GM19455 (cell line): ENCODE results near the gene TTPAL.
"Not testable (repeated sequence)": the region's sequence is repeated elsewhere in the genome, so short reads cannot be mapped to it uniquely, and the experiment has no call there.

Source experiments
- ATAC-seq: cut with Tn5 transposase; IDR thresholded peaks from one replicate; pipeline ENCODE4 v1.9.1; 2021; ENCODE audit not compliant: unreplicated experiment

Gene TTPAL

DNA sequence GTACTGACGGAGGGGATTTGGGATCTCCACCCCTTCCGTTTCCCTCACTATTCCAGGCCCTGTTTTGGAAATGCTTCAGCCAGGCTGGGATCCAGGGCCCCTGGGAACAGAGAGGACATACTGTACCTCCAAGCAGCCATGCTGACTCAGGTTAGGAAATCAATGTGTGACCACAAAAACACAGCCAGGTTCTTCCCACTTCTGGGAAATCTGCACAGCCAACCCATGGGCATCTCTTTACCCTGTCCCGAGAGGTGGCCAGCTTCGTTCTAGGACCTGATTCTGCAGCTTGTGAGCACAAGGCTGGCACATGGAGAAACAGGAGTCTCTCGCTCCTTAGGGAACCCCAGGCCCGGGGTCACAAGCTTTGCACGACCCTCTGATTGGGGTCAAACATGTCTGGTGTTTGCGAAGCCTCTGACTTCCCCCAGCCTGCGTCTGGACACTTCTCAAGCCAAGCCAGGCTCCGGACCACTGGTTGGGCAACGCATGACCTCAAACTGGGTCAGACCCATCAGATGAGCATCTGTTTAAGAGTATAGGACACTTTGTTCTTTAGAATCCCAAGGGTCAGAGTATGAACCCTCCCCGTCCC is 8.3 kb upstream of the TTPAL start:
- no peak for ATAC-seq

DNA sequence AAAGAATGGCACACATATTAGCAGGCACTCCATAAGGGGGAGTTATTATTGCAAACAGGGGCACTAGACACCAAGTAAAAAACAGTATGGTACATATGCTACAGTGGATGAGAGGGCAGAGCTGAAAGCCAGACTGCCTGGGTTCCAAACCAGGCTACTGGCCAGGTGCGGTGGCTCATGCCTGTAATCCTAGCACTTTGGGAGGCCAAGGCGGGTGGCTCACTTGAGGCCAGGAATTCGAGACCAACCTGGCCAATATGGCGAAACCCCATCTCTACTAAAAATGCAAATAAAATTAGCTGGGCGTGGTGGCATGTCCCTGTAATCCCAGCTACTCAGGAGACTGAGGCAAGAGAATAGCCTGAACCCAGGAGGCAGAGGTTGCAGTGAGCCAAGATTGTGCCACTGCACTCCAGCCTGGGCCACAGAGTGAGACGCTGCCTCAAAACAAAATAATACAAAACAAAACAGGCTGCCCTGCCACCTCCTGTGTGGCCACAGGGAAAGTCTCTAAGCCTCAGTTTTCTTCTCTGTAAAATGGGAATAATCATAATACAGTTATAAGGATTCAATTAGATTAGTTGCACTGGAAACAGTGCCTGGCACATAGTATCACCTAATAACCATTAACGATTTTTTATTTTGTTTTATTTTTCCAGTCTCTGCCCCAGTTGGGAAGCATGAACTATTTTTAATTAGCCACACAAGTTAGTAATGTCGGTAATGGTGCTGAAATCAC is 7.5 kb upstream of the TTPAL start:
- ATAC-seq, result no peak

DNA sequence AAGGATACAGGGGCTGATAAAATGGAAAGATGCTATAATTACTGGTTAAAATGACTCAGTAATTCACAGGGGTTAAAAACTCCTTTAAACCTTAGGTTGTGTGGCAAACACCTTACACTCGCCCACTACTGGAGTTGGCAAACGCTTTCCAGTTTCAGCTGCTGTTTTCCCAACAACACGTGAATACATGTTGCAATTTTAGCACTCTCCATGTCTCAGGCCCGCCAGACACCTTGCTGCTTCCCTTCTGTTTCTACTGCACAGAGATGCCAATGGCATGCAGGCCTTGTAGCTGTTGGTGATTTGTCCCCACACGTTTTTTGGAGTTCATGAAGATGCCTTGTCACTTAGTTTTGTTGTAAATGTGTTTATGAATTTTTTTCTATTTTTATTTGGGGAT is 5.3 kb upstream of the TTPAL start:
- no peak for ATAC-seq

DNA sequence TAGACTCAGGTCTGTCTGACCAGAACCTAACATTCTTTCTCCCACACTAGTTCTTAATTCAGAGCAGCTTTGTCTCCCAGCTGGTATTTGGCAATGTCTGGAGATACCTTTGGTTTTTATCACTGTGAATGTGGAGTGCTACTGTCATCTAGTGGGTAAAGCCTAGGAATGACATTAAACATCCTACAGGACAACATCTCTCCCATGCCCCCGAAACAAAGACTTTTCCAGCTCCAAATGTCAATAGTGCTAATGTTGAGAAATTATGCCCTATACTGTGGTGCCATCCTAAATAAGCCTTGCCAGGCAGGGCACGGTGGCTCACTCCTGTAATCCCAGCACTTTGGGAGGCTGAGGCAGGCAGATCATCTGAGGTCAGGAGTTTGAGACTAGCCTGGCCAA is 4.2 kb upstream of the TTPAL start:
- ATAC-seq, result no peak

DNA sequence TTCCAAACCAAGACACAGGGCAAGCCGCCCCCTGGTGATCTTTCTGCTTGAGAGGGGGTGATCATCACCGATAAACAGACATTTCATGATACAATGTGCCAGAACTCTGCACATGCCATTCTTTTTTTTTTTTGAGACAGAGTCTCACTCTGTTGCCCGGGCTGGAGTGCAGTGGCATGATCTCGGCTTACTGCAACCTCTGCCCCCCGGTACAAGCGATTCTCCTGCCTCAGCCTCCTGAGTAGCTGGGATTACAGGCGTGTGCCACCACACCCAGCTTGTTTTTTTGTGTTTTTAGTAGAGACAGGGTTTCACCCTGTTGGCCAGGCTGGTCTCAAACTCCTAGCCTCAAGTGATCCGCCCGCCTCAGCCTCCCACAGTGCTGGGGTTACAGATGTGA is 3.4 kb upstream of the TTPAL start:
- not testable (repeated sequence) for ATAC-seq

DNA sequence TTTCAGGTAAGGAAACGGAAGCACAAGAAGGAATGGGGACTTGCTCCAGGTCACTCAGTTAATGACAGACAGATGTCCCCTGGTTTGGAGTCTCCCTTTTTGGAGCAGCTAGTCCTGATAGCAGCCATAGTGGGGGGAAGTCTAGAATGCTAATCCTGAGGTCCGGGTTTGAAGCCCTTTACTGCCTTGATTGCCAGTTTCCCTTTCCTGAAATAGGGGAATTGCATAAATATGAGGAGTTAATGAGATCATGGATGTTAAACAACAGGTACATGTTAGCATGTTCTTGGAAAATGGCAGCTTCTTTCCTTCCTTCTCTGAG is 341 bp upstream of the TTPAL start:
- no peak for ATAC-seq

DNA sequence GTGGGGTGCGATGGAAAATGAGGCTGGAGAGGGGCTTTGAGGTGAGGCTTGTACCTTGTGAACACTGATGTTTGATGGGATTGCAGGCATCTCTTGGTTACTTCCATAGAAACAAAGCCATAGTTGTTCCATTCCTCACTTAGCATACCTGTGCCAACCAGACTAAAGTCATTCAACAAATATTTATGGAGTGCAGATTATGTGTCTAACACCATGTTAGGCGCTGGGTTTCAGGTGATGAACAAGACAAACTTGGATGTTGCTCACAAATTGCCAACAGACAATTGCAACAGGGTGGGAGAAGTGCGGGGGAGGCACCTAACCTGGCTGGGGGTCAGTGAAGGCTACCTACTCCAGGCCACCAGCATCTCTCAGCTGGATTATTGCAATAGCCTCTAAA is 1.5 kb downstream of the TTPAL start:
- ATAC-seq, result no peak

DNA sequence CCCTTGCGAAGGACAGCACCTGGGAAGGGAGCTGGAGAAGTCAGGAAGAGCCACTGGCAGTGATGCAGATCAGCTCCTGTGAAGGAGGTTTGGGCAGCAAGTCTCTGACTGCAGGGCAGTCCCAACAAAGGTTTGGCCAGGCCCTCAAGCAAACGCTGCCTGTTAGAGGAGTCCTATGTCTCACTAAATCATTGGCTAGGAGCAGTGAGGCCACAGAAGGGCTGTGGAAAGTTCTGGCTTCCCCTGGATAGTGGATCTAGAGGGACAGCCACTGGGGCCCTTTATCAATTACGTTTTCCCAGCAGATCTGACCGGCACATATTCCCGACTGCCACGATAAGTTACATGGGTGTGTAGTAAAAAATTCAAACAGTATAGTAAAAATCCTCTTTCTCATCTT is 2.5 kb downstream of the TTPAL start:
- ATAC-seq, result no peak

DNA sequence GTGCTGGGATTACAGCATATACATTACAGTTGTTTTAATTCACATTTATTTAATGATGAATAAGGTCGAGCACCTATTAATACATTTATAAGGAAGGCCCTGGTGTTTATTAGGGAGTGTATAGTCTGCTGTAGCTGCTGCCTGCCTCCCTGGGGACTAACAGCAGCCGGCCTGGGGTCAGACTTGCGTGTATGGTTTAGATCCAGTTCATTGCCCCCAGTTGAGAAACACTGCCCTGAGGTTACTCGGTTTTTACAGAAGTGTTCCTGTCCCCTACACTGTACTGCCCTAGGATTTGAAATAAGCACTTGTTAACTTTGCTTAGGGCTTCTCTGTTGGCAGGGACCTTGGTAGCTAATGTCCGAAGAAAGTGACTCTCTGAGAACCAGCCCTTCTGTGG is 4.0 kb downstream of the TTPAL start:
- ATAC-seq, result no peak

DNA sequence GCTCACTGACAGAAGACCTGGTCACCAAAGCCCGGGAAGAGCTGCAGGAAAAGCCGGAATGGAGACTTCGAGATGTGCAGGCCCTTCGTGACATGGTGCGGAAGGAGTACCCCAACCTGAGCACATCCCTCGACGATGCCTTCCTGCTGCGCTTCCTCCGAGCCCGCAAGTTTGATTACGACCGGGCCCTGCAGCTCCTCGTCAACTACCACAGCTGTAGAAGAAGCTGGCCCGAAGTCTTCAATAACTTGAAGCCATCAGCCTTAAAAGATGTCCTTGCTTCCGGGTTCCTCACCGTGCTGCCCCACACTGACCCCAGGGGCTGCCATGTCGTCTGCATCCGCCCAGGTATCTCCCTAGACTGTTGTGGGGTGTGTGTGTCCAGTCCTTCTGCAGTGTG is 4.4 kb downstream of the TTPAL start:
- no peak for ATAC-seq

DNA sequence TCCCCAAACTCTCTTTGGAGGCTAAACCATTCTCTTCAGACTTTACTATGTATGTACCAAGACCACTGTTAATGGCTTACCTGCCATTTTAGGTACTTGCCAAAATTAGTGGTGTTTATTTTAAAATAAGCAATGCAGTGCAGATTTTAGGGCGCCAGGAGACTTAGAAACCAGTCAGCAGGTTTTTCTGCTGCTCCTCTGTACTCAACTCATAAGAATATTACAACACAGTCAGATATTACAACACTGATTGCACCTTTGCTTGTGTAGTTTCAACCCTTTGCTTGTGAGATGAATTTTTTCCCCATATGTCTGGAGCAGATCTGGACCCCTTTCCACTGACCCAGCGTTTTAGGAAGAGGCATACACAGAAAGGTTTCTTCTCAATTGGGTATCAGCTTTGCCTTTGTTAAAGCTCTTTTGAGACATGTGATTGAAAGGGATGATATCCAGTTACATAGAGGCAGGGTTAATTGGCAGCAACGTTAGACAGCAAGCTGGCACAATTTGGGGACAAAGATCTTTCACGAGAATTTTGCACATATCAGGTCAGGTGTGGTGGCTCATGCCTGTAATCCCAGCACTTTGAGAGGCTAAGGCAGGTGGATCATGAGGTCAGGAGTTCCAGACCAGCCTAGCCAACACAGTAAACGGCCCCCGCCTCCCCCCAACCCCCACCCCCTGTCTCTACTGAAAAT is 6.2 kb downstream of the TTPAL start:
- ATAC-seq, result no peak

DNA sequence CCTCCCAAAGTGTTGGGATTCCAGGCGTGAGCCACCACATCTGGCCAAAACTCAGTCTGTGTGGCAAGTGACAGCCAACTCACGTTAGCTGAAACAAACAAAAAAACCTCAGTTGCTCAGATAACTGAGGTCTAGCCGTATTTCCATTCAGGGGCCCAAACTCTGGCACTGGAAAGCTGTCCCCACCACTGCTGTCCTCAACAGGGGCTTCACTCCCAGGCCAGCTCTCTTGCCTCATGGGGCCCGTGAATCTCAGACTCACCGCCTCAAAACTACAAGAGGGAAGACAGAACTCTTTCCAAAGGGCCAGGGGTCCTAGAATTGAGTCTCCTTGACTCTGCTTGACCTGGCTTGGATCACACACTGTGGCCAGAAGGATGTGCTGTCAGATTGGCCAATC is 7.4 kb downstream of the TTPAL start:
- no peak for ATAC-seq

DNA sequence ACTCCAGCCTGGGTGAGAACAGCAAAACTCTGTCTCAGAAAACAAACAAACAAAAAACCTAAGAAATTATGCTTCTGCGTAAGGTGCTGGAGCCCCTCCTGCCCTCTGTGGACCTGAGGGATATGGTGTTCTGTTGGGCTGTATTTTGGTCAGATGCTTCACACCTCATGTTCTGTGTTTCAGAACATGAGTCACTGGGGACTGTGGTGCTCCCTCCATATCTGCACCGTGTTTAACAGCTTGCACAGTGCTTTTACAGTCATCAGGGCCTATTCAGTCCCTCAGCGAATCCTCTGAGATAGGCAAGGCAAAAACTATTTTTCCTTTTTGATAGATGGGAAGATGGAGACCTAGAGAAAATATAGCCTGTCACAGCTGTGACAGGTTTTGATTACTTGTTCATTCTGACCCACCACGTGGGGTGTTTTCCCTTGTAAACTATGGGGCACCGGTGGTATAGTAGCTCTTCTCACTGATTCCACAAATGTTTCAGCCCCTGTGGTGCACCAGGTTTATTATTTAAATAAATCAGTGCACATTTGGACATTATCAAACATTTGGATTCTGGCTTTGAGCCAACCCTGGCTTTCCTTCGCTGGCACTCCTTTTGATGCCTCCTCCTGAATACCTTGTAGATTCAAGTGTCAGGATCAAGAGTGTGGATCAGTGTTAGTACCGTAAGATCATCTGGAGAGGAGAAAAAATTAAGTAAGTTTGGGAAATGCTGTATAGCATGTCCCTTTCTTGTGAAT is 9.6 kb downstream of the TTPAL start:
- no peak for ATAC-seq

DNA sequence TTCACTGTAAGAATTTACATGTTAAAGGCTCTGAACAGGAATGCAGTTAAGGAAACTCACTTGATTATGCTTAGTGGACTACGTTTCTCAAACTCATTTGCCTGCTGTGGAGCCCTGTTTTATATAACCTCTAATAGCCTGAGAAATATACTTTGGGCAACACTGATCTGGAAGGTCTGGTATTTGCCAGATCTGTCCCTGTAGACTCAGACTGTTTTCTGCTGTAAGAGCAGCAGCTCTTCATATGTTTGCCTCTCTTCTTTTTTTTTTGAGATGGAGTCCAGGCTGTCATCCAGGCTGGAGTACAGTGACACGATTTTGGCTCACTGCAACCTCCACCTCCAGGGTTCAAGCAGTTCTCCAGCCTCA is 10.1 kb downstream of the TTPAL start:
- ATAC-seq, result no peak

DNA sequence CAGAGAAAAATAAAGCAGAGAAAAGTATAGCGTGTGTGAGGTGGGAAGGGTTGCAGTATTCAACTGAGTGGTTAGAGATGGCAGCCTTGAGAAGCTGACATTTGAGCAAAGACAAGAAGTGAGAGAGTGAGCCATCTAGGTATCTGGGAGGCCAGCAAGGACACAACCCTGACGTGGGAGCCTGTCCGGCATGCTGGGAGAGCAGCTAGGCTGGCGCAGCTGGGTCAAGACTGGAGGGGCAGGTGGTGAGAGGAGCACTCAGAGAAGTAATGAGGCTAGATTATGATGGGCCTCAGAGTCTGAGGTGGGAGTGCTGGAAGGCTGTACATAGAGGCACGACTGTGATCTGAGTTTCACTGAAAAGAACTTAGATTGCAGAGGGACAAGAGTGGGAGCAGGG is 12.9 kb downstream of the TTPAL start:
- no peak for ATAC-seq

DNA sequence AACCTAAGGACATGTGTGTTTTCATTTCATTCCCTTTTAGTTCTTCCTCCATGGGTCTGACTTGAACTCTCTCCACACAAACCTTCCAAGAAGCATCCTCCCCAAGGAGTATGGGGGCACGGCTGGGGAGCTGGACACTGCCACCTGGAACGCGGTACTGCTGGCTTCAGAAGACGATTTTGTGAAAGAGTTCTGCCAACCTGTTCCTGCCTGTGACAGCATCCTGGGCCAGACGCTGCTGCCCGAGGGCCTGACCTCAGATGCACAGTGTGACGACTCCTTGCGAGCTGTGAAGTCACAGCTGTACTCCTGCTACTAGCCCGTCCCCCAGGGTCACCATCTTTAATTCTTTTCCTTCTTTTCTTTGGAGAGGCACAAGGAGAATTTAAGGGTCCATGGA is 13.5 kb downstream of the TTPAL start:
- no peak for ATAC-seq

DNA sequence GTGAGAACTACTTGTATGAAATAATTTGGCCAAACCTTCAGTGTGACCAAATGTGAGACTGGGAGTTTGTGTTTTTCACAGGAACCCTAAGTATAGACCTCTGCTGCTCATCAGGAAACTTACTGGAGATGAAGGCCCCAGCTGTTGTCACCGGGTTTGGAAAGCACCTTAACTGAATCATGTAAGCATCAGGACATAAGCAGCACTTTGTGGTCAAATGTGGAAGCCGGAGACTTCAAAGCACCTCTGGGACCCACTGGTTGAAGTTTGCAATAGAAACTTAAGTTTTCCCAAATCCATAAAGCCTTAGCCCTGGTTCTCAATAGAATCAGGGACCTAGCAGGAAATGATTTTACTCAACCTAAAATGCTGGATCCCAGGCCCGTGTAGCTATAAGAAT is 14.3 kb downstream of the TTPAL start:
- ATAC-seq, result no peak

DNA sequence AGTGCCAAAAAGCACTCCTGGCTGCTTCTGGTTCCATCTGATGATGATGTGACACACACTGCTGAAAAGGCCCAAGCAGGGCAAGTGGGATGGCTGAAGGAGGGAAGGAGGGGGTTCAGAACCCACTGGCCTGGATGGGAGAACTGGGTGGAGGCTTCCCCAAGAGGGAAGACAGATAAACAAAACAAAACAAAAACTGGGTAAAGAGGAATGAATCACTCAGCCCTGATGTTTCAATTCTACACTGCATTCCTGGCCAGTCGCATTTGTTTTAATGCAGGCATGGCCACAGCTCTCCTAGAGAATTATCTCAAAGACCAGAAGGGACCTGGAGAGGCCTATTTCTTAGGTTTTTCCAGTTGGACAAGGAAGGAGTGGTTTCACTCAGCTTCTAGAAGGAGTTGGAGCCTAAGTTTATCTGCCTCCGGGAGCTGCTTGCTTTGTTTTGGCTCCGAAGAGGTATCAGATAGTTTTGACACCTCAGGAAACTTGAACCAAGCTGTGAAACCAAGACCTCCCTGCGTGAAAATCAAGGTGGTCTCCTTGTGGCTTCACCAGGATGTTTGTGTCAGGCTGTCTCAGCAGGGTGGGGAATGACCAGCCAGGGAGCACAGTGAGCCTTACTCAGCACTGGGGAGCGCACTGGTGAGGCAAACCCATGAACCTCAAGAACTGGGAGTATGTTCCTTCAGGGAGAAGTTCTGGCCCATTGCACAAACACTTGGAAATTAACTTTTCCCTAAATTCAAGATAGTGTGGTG is 16.1 kb downstream of the TTPAL start:
- no peak for ATAC-seq

DNA sequence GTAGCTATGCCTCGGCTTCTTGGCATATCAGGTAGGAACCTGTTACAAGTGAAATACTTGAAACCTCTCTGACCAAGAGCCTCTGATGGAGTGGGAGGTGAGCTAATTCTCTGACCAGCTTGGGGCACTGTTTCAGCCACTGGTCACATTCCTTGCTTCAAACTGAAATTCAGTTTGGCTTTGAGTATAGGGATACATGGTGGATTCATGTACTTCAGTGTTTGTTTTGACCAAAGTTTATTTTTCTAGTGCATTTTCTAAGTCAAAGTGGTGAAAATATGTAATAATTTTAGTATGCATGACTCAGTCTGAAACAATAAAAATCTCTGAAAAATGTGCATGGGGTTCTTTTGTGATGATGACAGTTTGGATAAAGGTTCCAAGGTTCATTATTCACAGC is 18.6 kb downstream of the TTPAL start:
- ATAC-seq, result no peak

DNA sequence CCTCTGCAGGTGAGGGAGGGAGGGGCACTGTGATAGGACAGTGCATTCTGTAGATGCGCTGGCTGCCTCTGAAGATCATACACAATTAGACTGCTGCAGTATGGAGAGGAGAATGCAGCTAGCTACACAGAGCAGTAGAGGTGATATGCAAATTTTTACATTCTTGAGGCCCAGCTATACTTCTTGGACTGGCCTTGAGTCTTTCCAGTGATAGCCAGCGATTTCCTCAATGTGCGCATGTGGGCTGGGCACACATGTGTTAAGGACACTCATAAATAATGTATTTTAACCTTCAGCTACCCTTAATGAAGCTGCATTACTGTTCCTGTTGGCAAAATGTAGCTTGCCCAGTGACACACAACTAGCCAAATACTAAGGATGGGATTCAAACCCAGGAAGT is 19.0 kb downstream of the TTPAL start:
- ATAC-seq, result no peak

DNA sequence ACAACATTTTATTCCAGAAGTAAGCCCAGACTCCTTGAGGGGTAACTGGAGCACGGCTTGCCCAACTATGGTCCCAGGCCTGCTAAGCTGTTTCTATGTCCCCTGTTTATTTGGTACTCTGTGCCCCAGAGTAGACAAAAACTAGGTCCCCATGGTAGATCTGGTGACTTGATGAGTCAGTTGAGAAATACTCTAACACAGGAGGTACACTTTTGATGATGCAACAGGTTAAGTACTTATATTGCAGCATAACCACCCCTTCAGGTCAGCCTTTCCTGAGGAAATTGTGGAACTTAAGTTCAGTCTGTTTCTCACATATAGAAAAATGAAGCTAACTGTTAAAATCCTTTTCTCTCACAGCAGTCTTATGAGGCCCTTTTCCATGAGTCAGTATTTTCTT is 19.6 kb downstream of the TTPAL start:
- no peak for ATAC-seq
